ENCODE data around the gene EYS. TPM values are rescaled to one million over a fixed set of nuclear protein-coding genes. Genes with fewer than 3 reads are reported as not detected.

Gene EYS
- total RNA-seq, 1 donor from 2014 or later: 0.08 TPM

- Histone ChIP-seq H3K4me1 (peaks cover 3% of the 10 kb centered on the region), H3K27ac (replicated peaks) (no peak overlapping the region), H3K9me3 (replicated peaks) (no peaks in the 10 kb centered on the region), H3K27me3 (ENCODE audit: low read depth) (no peaks in the 10 kb centered on the region), H3K4me3 (no peak overlapping the region), H3K36me3 (no peaks in the 10 kb centered on the region)
- intact Hi-C loops (cut with micrococcal nuclease): no loop called here
- DNase-seq: no peak
- TF ChIP-seq, protein P1, sequence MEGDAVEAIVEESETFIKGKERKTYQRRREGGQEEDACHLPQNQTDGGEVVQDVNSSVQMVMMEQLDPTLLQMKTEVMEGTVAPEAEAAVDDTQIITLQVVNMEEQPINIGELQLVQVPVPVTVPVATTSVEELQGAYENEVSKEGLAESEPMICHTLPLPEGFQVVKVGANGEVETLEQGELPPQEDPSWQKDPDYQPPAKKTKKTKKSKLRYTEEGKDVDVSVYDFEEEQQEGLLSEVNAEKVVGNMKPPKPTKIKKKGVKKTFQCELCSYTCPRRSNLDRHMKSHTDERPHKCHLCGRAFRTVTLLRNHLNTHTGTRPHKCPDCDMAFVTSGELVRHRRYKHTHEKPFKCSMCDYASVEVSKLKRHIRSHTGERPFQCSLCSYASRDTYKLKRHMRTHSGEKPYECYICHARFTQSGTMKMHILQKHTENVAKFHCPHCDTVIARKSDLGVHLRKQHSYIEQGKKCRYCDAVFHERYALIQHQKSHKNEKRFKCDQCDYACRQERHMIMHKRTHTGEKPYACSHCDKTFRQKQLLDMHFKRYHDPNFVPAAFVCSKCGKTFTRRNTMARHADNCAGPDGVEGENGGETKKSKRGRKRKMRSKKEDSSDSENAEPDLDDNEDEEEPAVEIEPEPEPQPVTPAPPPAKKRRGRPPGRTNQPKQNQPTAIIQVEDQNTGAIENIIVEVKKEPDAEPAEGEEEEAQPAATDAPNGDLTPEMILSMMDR (IDR thresholded peaks at IDR 0.05; ENCODE audit: borderline replicate concordance): no peak
These were observed 1893.4 kb downstream of the EYS start for GRCh38 chr6:63813566-63814120.

DNA sequence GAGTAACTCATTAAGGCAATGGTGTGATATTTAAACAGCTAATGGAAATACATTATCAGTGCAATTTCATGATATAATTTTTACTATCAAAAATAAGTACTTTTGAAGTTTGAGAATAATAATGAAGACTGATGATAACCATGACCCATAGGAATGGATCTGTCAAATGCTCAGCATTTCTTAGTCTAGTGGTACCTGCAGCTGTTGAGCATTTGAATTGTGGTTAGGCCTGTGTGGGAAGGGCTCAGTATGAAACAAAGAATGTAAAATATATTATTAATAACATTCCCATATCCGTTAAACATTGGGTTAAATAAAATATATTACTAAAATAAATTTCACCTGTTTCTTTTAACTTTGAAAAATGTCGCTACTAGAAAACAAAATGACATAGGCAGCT is 1898.5 kb downstream of the EYS start:
- H3K27ac ChIP-seq (replicated peaks): no peak overlapping the region
- no peaks in the 10 kb centered on the region for H3K27me3 ChIP-seq (ENCODE audit: low read depth)
- H3K36me3 ChIP-seq: no peaks in the 10 kb centered on the region
- H3K9me3 ChIP-seq (replicated peaks): no peaks in the 10 kb centered on the region
- no peak for DNase-seq
- peaks cover 14% of the 10 kb centered on the region for H3K4me1 ChIP-seq
- no peak overlapping the region for H3K4me3 ChIP-seq
- TF ChIP-seq, protein P1 (IDR thresholded peaks at IDR 0.05; ENCODE audit: borderline replicate concordance): no peak
- intact Hi-C loops (cut with micrococcal nuclease): no loop called here

DNA sequence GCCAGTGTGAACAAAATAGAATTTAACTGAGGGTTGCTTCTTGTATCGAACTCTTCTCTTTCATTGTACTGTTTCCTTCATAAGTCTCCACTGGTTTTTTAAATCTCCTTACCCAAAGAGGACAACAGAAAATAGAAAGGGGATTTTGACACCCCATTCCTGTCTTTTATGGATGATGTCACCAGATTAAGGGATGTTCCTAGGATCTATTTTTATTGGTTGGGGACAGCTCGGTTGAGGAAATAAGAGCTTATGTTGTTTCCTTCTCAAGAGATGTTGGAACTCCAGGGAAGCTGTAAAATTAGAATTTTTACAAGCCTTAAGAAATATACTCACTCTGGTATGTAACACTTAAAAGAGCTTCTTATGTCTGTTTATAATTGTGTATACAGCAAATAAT is 1900.0 kb downstream of the EYS start:
- H3K27ac ChIP-seq (replicated peaks): no peak overlapping the region
- intact Hi-C loops (cut with micrococcal nuclease): no loop called here
- H3K36me3 ChIP-seq: no peaks in the 10 kb centered on the region
- H3K27me3 ChIP-seq (ENCODE audit: low read depth): no peaks in the 10 kb centered on the region
- H3K9me3 ChIP-seq (replicated peaks): no peaks in the 10 kb centered on the region
- no peak for DNase-seq
- peaks cover 14% of the 10 kb centered on the region for H3K4me1 ChIP-seq
- TF ChIP-seq, protein P1 (IDR thresholded peaks at IDR 0.05; ENCODE audit: borderline replicate concordance): no peak
- H3K4me3 ChIP-seq: no peak overlapping the region

- no peak for DNase-seq
- no peaks in the 10 kb centered on the region for H3K36me3 ChIP-seq
- intact Hi-C loops (cut with micrococcal nuclease): no loop called here
- no peaks in the 10 kb centered on the region for H3K9me3 ChIP-seq (replicated peaks)
- peaks cover 14% of the 10 kb centered on the region for H3K4me1 ChIP-seq
- H3K27me3 ChIP-seq (ENCODE audit: low read depth): no peaks in the 10 kb centered on the region
- TF ChIP-seq, protein P1 (IDR thresholded peaks at IDR 0.05; ENCODE audit: borderline replicate concordance): no peak
- peak overlapping the region; percentile 29 for H3K27ac ChIP-seq (replicated peaks)
- no peak overlapping the region for H3K4me3 ChIP-seq
These were observed 1900.5 kb downstream of the EYS start for GRCh38 chr6:63806573-63806913.

DNA sequence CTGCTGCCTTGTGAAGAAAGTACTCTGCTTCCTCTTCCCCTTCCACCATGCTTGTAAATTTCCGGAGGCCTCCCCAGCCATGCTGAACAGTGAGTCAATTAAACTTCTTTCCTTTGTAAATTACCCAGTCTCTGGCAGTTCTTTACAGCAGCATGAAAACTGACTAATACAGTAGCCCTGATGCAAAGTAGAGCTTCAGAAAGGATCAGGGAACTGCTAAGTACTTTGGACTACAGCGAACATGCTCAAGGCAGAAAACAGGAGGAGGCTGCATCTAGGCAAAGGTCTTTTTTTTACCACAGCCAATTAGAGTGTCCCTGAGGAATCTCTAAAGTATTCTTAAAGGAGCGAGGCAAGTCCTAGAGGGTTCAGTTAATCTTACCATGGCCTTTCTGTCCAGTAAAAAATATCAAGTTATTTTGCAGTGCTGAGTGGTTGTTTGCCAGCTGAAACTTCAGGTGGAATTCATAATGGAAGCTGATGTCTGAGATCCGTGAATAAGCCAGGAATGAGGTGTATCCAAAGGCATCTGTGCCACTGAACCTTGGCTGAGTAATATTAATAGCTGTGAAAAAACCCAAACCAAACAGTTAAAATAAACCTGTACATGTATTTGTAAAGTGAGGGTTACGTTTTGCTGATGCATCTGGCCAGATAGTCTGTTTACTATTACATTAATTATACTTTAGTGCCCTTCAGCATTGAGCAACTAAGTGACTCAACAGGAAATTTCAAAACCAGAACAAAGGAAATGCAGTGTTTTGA is 1901.0 kb downstream of the EYS start:
- no peaks in the 10 kb centered on the region for H3K9me3 ChIP-seq (replicated peaks)
- peaks cover 14% of the 10 kb centered on the region for H3K4me1 ChIP-seq
- TF ChIP-seq, protein P1 (IDR thresholded peaks at IDR 0.05; ENCODE audit: borderline replicate concordance): no peak
- no peak for DNase-seq
- intact Hi-C loops (cut with micrococcal nuclease): no loop called here
- no peaks in the 10 kb centered on the region for H3K36me3 ChIP-seq
- H3K27me3 ChIP-seq (ENCODE audit: low read depth): no peaks in the 10 kb centered on the region
- no peak overlapping the region for H3K4me3 ChIP-seq
- H3K27ac ChIP-seq (replicated peaks): peak overlapping the region; percentile 29

Measured in left ventricle myocardium inferior (tissue), 1 donor.